ENCODE measurements around the gene EPHA8.

EPHA8 gene

DNA sequence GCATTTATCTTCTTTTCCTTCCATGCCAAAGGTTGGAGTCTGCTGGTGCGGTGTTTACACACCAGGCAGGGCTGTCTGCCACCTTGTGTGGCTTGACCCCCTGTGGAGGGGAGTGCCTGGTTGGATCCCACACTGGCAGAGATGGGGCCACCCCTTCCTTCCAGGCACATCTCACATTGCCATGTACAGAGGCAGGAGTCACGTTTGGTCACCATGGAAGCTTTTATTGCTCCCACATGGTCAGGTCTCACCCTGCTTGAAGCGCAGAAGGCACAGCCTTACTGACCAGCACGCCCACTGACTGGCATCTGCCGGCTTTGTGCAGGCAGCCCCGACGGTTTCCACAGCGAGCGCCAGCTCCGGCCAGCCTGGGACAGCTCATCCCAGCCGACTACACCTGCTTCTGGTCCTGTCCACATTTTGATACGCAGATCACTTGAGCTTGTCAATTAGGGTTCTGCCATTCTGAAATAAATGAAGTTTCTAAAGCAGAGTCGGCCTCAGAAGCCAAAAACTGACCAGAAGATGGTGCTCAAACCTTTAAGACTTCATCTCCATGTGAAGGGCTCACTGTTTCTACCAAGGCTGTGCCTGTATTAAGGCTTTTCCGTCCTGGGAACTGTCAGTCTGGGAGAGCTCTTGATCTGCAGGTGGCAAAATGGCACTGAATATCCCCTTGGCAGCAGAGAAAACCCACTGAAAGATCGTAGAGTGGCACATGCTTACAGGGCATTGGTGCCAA lies 35.6 kb upstream of the EPHA8 start:
- Histone ChIP-seq H3K27ac (ENCODE audit: insufficient read depth in 1 of 2, low read depth in 1 of 2, low read length in 2 of 2, poor library complexity in 1 of 2, severe bottlenecking in 2 of 2) (no peak overlapping the region), H3K4me3 (ENCODE audit: control insufficient read depth in 1 of 7, extremely low read depth in 1 of 7, insufficient read depth in 4 of 7, low read depth in 2 of 7, low read length in 6 of 7) (no peak overlapping the region), H3K27me3 (replicated peaks in 2 of 5; ENCODE audit: control insufficient read depth in 4 of 5, insufficient read depth in 5 of 5, low read length in 4 of 5) (no peaks in the 10 kb centered on the region), H3K4me1 (ENCODE audit: control extremely low read depth in 1 of 4, control insufficient read depth in 4 of 4, insufficient read depth in 4 of 4, low read length in 3 of 4) (no peaks in the 10 kb centered on the region), H3K9me3 (ENCODE audit: control extremely low read depth in 1 of 5, control insufficient read depth in 4 of 5, insufficient read depth in 2 of 5, low read depth in 1 of 5, low read length in 4 of 5) (no peaks in the 10 kb centered on the region), H3K36me3 (ENCODE audit: control insufficient read depth in 4 of 4, insufficient read depth in 4 of 4, low read length in 3 of 4) (peaks cover 8 to 55% (median 43%) of the 10 kb centered on the region in 4 experiments)
- DNase-seq: no peak
- 97% methylated on average over 12 of the region's 15 CpGs for WGBS (ENCODE audit: insufficient coverage)
- CTCF ChIA-PET: interaction anchor here (1.0 kb wide), 1 partner anchor 10 kb away, joined by 3 read pairs; no protein-coding TSS in a partner anchor
- POLR2A ChIA-PET: no interaction called here

DNA sequence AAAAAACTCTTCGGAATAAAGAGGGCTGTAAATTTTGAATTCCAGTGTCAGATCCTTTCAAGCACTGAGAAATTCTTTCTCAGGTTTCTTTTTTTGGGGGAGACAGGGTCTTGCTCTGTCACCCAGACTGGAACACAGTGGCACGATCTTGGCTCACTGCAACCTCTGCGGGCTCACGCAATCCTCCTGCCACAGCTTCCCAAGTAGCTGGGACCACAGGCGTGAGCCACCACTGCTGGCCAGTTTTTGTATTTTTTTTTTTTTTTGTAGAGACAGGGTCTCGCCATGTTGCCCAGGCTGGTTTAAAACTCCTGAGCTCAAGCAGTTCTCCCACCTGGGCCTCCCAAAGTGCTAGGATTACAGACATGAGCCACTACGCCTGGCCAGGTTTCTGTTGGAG lies 34.8 kb upstream of the EPHA8 start:
- Histone ChIP-seq H3K4me1 (ENCODE audit: control extremely low read depth in 1 of 4, control insufficient read depth in 4 of 4, insufficient read depth in 4 of 4, low read length in 3 of 4) (no peaks in the 10 kb centered on the region), H3K9me3 (ENCODE audit: control extremely low read depth in 1 of 5, control insufficient read depth in 4 of 5, insufficient read depth in 2 of 5, low read depth in 1 of 5, low read length in 4 of 5) (no peaks in the 10 kb centered on the region), H3K27me3 (replicated peaks in 2 of 5; ENCODE audit: control insufficient read depth in 4 of 5, insufficient read depth in 5 of 5, low read length in 4 of 5) (no peaks in the 10 kb centered on the region), H3K36me3 (ENCODE audit: control insufficient read depth in 4 of 4, insufficient read depth in 4 of 4, low read length in 3 of 4) (peaks cover 8 to 53% (median 40%) of the 10 kb centered on the region in 4 experiments), H3K4me3 (ENCODE audit: control insufficient read depth in 1 of 7, extremely low read depth in 1 of 7, insufficient read depth in 4 of 7, low read depth in 2 of 7, low read length in 6 of 7) (no peak overlapping the region), H3K27ac (ENCODE audit: insufficient read depth in 1 of 2, low read depth in 1 of 2, low read length in 2 of 2, poor library complexity in 1 of 2, severe bottlenecking in 2 of 2) (no peak overlapping the region)
- 100% methylated on average over 6 of the region's 7 CpGs for WGBS (ENCODE audit: insufficient coverage)
- ChIA-PET CTCF (no interaction called here), POLR2A (no interaction called here)
- no peak for DNase-seq

DNA sequence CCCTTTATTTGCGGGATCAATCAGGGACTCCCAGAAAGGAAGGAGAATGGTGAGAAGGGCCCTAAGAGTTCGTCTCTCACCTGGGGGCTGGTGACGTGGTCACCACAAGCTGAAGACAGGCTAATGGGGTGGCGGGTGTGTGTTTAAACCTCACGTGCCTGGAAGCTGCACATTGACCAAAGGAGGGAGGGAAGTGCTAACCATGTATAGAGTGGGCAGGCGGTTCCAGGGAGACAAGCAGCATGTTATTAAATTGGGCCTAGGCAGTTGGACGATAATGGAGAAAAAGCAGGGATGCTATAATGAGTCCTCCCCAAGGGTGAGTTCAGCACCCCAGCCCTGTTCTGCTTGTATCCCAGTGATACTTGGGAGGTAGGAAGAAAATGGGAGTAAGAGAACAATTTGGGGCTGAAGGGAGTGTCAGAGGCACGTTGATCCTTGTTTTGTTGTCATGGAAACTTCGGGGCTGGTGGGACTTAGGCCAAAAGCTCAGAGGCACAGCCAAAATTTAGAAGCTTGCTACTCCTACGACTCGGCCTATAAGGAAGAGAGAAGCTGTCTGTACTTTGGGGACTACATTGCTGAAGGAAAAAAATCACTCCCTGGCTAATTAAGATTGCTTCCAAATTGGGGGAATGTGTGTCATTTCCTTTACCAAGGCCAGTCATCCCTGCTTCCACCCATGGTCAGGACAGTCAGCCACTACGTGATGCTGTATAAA lies 33.2 kb upstream of the EPHA8 start:
- whole genome bisulfite sequencing (ENCODE audit: insufficient coverage): 95% methylated on average over 11 of the region's 12 CpGs

GRCh38 chr1:22530715-22531114 lies 32.6 kb upstream of the EPHA8 start:
- ChIA-PET CTCF (interaction anchor here (1.0 kb wide), 1 partner anchor 395 kb away, joined by 3 read pairs; no protein-coding TSS in a partner anchor), POLR2A (no interaction called here)
- Histone ChIP-seq H3K36me3 (ENCODE audit: control insufficient read depth in 4 of 4, insufficient read depth in 4 of 4, low read length in 3 of 4) (peaks cover 4 to 36% (median 24%) of the 10 kb centered on the region in 4 experiments), H3K27me3 (replicated peaks in 2 of 5; ENCODE audit: control insufficient read depth in 4 of 5, insufficient read depth in 5 of 5, low read length in 4 of 5) (no peaks in the 10 kb centered on the region), H3K4me3 (ENCODE audit: control insufficient read depth in 1 of 7, extremely low read depth in 1 of 7, insufficient read depth in 4 of 7, low read depth in 2 of 7, low read length in 6 of 7) (no peak overlapping the region), H3K9me3 (ENCODE audit: control extremely low read depth in 1 of 5, control insufficient read depth in 4 of 5, insufficient read depth in 2 of 5, low read depth in 1 of 5, low read length in 4 of 5) (no peaks in the 10 kb centered on the region), H3K27ac (ENCODE audit: insufficient read depth in 1 of 2, low read depth in 1 of 2, low read length in 2 of 2, poor library complexity in 1 of 2, severe bottlenecking in 2 of 2) (no peak overlapping the region), H3K4me1 (ENCODE audit: control extremely low read depth in 1 of 4, control insufficient read depth in 4 of 4, insufficient read depth in 4 of 4, low read length in 3 of 4) (no peaks in the 10 kb centered on the region)
- WGBS (ENCODE audit: insufficient coverage): 100% methylated on average over 2 of the region's 3 CpGs
- no peak for DNase-seq

More for the DNA sequence above, 33.2 kb upstream of the EPHA8 start:
- Histone ChIP-seq H3K4me3 (ENCODE audit: control insufficient read depth in 1 of 7, extremely low read depth in 1 of 7, insufficient read depth in 4 of 7, low read depth in 2 of 7, low read length in 6 of 7) (no peak overlapping the region), H3K36me3 (ENCODE audit: control insufficient read depth in 4 of 4, insufficient read depth in 4 of 4, low read length in 3 of 4) (peaks cover 4 to 42% (median 28%) of the 10 kb centered on the region in 4 experiments), H3K9me3 (ENCODE audit: control extremely low read depth in 1 of 5, control insufficient read depth in 4 of 5, insufficient read depth in 2 of 5, low read depth in 1 of 5, low read length in 4 of 5) (no peaks in the 10 kb centered on the region), H3K27me3 (replicated peaks in 2 of 5; ENCODE audit: control insufficient read depth in 4 of 5, insufficient read depth in 5 of 5, low read length in 4 of 5) (no peaks in the 10 kb centered on the region), H3K4me1 (ENCODE audit: control extremely low read depth in 1 of 4, control insufficient read depth in 4 of 4, insufficient read depth in 4 of 4, low read length in 3 of 4) (no peaks in the 10 kb centered on the region), H3K27ac (ENCODE audit: insufficient read depth in 1 of 2, low read depth in 1 of 2, low read length in 2 of 2, poor library complexity in 1 of 2, severe bottlenecking in 2 of 2) (no peak overlapping the region)
- CTCF ChIA-PET: interaction anchor here (1.0 kb wide), 1 partner anchor 359 kb away, joined by 3 read pairs; no protein-coding TSS in a partner anchor
- POLR2A ChIA-PET: no interaction called here
- DNase-seq: no peak

- H3K4me3 ChIP-seq (ENCODE audit: control insufficient read depth in 1 of 7, extremely low read depth in 1 of 7, insufficient read depth in 4 of 7, low read depth in 2 of 7, low read length in 6 of 7): no peak overlapping the region
- DNase-seq: no peak
- CTCF ChIA-PET: interaction anchor here (0.6 to 1.0 kb wide), 2 partner anchors 91 to 396 kb away, joined by 3 read pairs; no protein-coding TSS in a partner anchor
- peaks cover 4 to 30% (median 21%) of the 10 kb centered on the region in 4 experiments for H3K36me3 ChIP-seq (ENCODE audit: control insufficient read depth in 4 of 4, insufficient read depth in 4 of 4, low read length in 3 of 4)
- POLR2A ChIA-PET: no interaction called here
- no peaks in the 10 kb centered on the region for H3K9me3 ChIP-seq (ENCODE audit: control extremely low read depth in 1 of 5, control insufficient read depth in 4 of 5, insufficient read depth in 2 of 5, low read depth in 1 of 5, low read length in 4 of 5)
- 97% methylated on average over 6 of the region's 6 CpGs for WGBS (ENCODE audit: insufficient coverage)
- H3K4me1 ChIP-seq (ENCODE audit: control extremely low read depth in 1 of 4, control insufficient read depth in 4 of 4, insufficient read depth in 4 of 4, low read length in 3 of 4): no peaks in the 10 kb centered on the region
- H3K27ac ChIP-seq (ENCODE audit: insufficient read depth in 1 of 2, low read depth in 1 of 2, low read length in 2 of 2, poor library complexity in 1 of 2, severe bottlenecking in 2 of 2): no peak overlapping the region
- no peaks in the 10 kb centered on the region for H3K27me3 ChIP-seq (replicated peaks in 2 of 5; ENCODE audit: control insufficient read depth in 4 of 5, insufficient read depth in 5 of 5, low read length in 4 of 5)
These were observed 32.0 kb upstream of the EPHA8 start for GRCh38 chr1:22531251-22531650.

GRCh38 chr1:22533244-22533895 lies 29.9 kb upstream of the EPHA8 start:
- no peak overlapping the region for H3K27ac ChIP-seq (ENCODE audit: insufficient read depth in 1 of 2, low read depth in 1 of 2, low read length in 2 of 2, poor library complexity in 1 of 2, severe bottlenecking in 2 of 2)
- WGBS (ENCODE audit: insufficient coverage): 94% methylated on average over 11 of the region's 11 CpGs

More at GRCh38 chr1:22533244-22533895, 29.9 kb upstream of the EPHA8 start:
- DNase-seq: no peak
- Histone ChIP-seq H3K4me3 (ENCODE audit: control insufficient read depth in 1 of 7, extremely low read depth in 1 of 7, insufficient read depth in 4 of 7, low read depth in 2 of 7, low read length in 6 of 7) (no peak overlapping the region), H3K4me1 (ENCODE audit: control extremely low read depth in 1 of 4, control insufficient read depth in 4 of 4, insufficient read depth in 4 of 4, low read length in 3 of 4) (no peaks in the 10 kb centered on the region), H3K36me3 (ENCODE audit: control insufficient read depth in 4 of 4, insufficient read depth in 4 of 4, low read length in 3 of 4) (peaks cover 0 to 13% (median 9%) of the 10 kb centered on the region in 4 experiments), H3K27me3 (replicated peaks in 2 of 5; ENCODE audit: control insufficient read depth in 4 of 5, insufficient read depth in 5 of 5, low read length in 4 of 5) (no peaks in the 10 kb centered on the region), H3K9me3 (ENCODE audit: control extremely low read depth in 1 of 5, control insufficient read depth in 4 of 5, insufficient read depth in 2 of 5, low read depth in 1 of 5, low read length in 4 of 5) (no peaks in the 10 kb centered on the region)
- POLR2A ChIA-PET: no interaction called here
- CTCF ChIA-PET: no interaction called here
